Suppressor macrophage (primary cell): Measurements from ENCODE around the gene CACNA1A.
"Not testable (repeated sequence)": the region's sequence is repeated elsewhere in the genome, so short reads cannot be mapped to it uniquely, and the experiment has no call there.

ENCODE experiments used
- DNase-seq, 4 experiments: peaks; one replicate each; pipeline ENCODE4 v3.0.0-alpha.2; 2020 to 2022

Gene CACNA1A

GRCh38 chr19:13190781-13191540 is 315.3 kb downstream of the CACNA1A start:
- no peak for DNase-seq

GRCh38 chr19:13189600-13189999 is 316.7 kb downstream of the CACNA1A start:
- DNase-seq = no peak

- DNase-seq = no peak
These were observed 318.9 kb downstream of the CACNA1A start for GRCh38 chr19:13187419-13187818.

- DNase-seq = not testable (repeated sequence)
These were observed 319.6 kb downstream of the CACNA1A start for GRCh38 chr19:13186688-13187087.

GRCh38 chr19:13185763-13186657 is 320.3 kb downstream of the CACNA1A start:
- DNase-seq = not testable (repeated sequence)

GRCh38 chr19:13184926-13185325 is 321.4 kb downstream of the CACNA1A start:
- DNase-seq = not testable (repeated sequence)

GRCh38 chr19:13181747-13182388 is 324.4 kb downstream of the CACNA1A start:
- DNase-seq = peak; percentile 60 to 76 (median 74)

GRCh38 chr19:13178291-13178690 is 328.0 kb downstream of the CACNA1A start:
- DNase-seq = not testable (repeated sequence)

GRCh38 chr19:13177584-13177983 is 328.7 kb downstream of the CACNA1A start:
- not testable (repeated sequence) for DNase-seq

- DNase-seq = no peak
These were observed 329.9 kb downstream of the CACNA1A start for GRCh38 chr19:13176345-13176744.

- no peak for DNase-seq
These were observed 333.0 kb downstream of the CACNA1A start for GRCh38 chr19:13173139-13173737.

- peak; percentile 64 to 79 (median 76) for DNase-seq
These were observed 333.7 kb downstream of the CACNA1A start for GRCh38 chr19:13172346-13173138.

- no peak for DNase-seq
These were observed 335.1 kb downstream of the CACNA1A start for GRCh38 chr19:13171146-13171545.

- no peak for DNase-seq
These were observed 336.5 kb downstream of the CACNA1A start for GRCh38 chr19:13169769-13170168.

GRCh38 chr19:13166151-13166550 is 340.1 kb downstream of the CACNA1A start:
- not testable (repeated sequence) for DNase-seq

- no peak for DNase-seq
These were observed 340.9 kb downstream of the CACNA1A start for GRCh38 chr19:13165162-13165997.

GRCh38 chr19:13164343-13165161 is 341.7 kb downstream of the CACNA1A start:
- DNase-seq = no peak

GRCh38 chr19:13163609-13164342 is 342.5 kb downstream of the CACNA1A start:
- DNase-seq = peak; percentile 26 to 55 (median 30)
